Measurements from ENCODE around the gene CHM. TPM values are rescaled to one million over a fixed set of nuclear protein-coding genes. Genes with fewer than 3 reads are reported as not detected.

Gene CHM
- total RNA-seq, 1 experiment from 2014 or later, result 18.9 TPM

GRCh38 chrX:85906399-85906798 is 141.0 kb downstream of the CHM start:
- DNase-seq (ENCODE audit: low spot score), result no peak

- no peak for DNase-seq (ENCODE audit: low spot score)
Observed at GRCh38 chrX:85905851-85906250, 141.5 kb downstream of the CHM start.

- DNase-seq (ENCODE audit: low spot score), result no peak
Observed at GRCh38 chrX:85903692-85904471, 143.5 kb downstream of the CHM start.

- DNase-seq (ENCODE audit: low spot score), result no peak
Observed at GRCh38 chrX:85897362-85898126, 149.8 kb downstream of the CHM start.

GRCh38 chrX:85882601-85883000 is 164.8 kb downstream of the CHM start:
- DNase-seq (ENCODE audit: low spot score), result no peak

- no peak for DNase-seq (ENCODE audit: low spot score)
Observed at GRCh38 chrX:85870585-85870984, 176.8 kb downstream of the CHM start.

GRCh38 chrX:85865324-85865723 is 182.0 kb downstream of the CHM start:
- DNase-seq (ENCODE audit: low spot score), result no peak

- DNase-seq (ENCODE audit: low spot score), result no peak
Observed at GRCh38 chrX:85859426-85859825, 187.9 kb downstream of the CHM start.

GRCh38 chrX:85851418-85851817 is 195.9 kb downstream of the CHM start:
- no peak for DNase-seq (ENCODE audit: low spot score)

- no peak for DNase-seq (ENCODE audit: low spot score)
Observed at GRCh38 chrX:85836868-85837267, 210.5 kb downstream of the CHM start.

GRCh38 chrX:85828771-85829170 is 218.6 kb downstream of the CHM start:
- no peak for DNase-seq (ENCODE audit: low spot score)

- no peak for DNase-seq (ENCODE audit: low spot score)
Observed at GRCh38 chrX:85815203-85815751, 232.1 kb downstream of the CHM start.

Other genes starting within 250 kb of the CHM start
- not detected in 2 replicates for gene DACH2, start 100.9 kb upstream of the CHM start, total RNA-seq (2014; rRNA removed; shearing (Covaris generic))

All from H4 (cell line).